ENCODE data around the gene IKZF2.
"Not testable (repeated sequence)": the region's sequence is repeated elsewhere in the genome, so short reads cannot be mapped to it uniquely, and the experiment has no call there.

IKZF2 gene

GRCh38 chr2:213032607-213033006, 118.8 kb downstream of the IKZF2 start:
- DNase-seq, result no peak

GRCh38 chr2:213022987-213023386, 128.4 kb downstream of the IKZF2 start:
- no peak for DNase-seq

- peak; percentile 81 for DNase-seq
Observed at GRCh38 chr2:213021971-213022899, 129.2 kb downstream of the IKZF2 start.

- not testable (repeated sequence) for DNase-seq
Observed at GRCh38 chr2:213020913-213021312, 130.5 kb downstream of the IKZF2 start.

- DNase-seq, result no peak
Observed at GRCh38 chr2:213020268-213020667, 131.1 kb downstream of the IKZF2 start.

DNA sequence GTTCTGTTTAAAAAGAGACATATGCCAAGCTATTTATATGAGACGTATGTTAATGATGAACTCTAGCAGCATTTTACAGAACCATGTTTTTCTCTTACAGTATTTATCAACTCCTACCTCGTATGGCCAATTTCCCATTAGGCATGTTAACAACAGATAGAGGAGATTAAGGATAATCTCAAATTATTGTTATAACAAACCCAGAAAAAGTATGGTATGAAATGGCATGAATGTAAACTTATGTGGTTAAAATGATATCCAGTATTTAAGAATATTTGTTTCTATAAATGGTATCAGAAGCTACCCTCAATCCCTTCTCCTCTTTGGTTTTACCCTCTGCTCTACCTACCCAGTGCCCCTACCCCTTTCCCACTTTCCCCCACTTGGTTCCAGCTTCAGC, 132.0 kb downstream of the IKZF2 start:
- no peak for DNase-seq

DNA sequence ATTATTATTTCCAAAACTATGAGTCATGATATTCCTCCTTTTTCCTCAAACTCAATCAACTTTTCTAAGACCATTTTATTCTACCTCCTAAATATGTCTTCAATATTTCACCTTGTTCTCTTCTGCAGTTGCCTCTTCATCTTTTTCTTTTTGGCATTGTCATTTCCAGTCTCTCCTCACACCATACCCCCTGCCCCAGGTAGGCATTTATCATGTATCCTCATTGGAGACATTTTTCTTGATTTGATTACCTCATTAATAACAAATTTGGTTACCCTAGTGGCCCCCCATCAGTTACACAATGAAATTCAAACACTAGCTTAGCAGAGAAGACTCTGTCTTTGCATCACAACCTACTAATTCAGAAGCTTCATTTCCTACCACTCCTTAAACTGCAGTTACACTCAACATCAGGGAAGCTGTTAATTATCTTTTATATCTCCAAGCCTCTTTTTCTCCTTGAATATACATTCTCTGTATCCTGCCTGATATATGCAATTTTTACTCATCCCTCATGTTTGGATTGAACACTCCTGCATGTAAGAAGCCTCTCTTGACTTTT, 133.0 kb downstream of the IKZF2 start:
- DNase-seq, result no peak

- DNase-seq, result no peak
Observed at GRCh38 chr2:213017404-213017803, 134.0 kb downstream of the IKZF2 start.

- no peak for DNase-seq
Observed at GRCh38 chr2:213016984-213017351, 134.4 kb downstream of the IKZF2 start.

GRCh38 chr2:213016166-213016983, 135.0 kb downstream of the IKZF2 start:
- DNase-seq, result peak; percentile 20

- DNase-seq, result peak; percentile 92
Observed at GRCh38 chr2:213015387-213016165, 135.8 kb downstream of the IKZF2 start.

- DNase-seq, result peak; percentile 22
Observed at GRCh38 chr2:213013979-213014378, 137.4 kb downstream of the IKZF2 start.

DNA sequence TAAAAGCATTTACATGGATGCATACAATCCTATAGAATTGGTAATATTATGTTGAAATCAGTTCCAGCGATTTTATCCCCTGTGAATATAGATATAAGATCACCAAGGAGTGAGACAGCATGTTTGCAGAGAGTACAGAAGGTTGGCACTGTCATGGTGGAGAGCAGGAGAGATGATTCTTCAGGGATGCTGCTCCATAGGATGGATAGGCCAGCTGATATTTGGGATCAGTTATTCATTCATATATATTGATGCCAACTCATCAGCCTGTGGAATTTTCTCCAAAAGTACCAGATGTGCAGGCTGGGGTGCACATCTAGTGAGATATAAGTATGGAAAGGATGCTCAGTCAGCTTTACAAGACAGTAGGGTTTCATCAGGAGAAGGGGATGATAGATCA, 139.9 kb downstream of the IKZF2 start:
- no peak for DNase-seq

- peak; percentile 21 for DNase-seq
Observed at GRCh38 chr2:213010106-213010779, 141.2 kb downstream of the IKZF2 start.

- DNase-seq, result no peak
Observed at GRCh38 chr2:213007290-213007838, 144.0 kb downstream of the IKZF2 start.

DNA sequence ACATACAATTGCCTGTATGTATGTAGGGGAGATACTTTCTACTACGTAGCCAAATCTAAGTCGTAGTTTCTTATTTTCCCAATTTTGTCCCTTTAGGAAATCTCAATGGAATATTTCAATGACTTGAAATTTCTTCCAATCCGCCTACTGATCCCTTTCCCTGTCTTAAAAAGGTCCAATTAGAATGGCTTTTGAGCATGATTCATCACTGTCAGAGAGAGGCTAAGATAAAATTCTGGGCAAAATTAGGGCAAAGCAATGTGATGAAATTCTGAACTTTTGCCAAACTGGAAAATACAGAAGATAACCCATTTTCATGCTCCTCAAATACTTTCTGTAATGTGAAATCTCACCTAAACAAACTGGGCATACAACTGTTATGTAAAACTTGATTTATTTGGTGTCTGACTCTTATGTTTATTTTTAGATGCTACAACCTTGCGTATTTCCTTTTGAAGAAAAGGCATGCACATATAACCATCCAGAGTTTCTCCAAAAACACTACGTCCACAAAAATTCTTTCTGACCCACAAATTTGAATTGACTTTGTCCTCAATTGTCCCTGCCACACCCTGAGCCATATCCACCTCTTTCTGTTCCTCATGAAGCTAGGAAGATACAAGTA, 147.1 kb downstream of the IKZF2 start:
- no peak for DNase-seq

- DNase-seq, result no peak
Observed at GRCh38 chr2:213002383-213002782, 149.0 kb downstream of the IKZF2 start.

GRCh38 chr2:213001297-213001910, 150.0 kb downstream of the IKZF2 start:
- no peak for DNase-seq

GRCh38 chr2:212998626-212999359, 152.6 kb downstream of the IKZF2 start:
- DNase-seq, result no peak

DNA sequence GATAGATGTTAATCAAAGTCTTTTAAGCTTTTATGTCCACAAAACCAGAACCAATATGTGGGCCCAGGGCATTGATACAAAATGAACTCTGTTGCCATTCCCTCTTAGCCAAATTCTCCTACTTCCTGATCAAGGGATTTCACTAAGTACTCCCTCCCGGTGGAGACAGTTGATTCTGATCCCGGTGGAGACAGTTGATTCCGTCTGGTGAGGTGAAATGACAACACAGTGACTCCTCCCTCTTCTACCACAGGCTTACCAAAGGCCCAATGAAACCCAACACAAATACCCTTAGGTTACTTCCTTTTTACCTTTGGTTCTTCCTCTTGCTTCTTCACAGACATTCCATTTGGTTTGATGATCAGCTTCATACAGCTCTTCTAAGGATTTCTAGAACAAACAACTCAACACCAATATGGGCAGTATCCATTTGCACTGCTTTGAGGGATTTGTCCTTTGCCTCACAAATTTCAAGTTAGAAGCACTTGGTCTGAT, 153.8 kb downstream of the IKZF2 start:
- DNase-seq, result no peak

All from activated CD4-positive, alpha-beta T cell treated with anti-CD3 and anti-CD28 coated beads, Interleukin-10, Interleukin-2, amounts not matched to agents 100 ng/mL and 50 ng/mL, durations not matched to agents 16 hours and 8 hours (primary cell).